Natural killer cell (primary cell): ENCODE data around the gene SNRNP25. TPM values are rescaled to one million over a fixed set of nuclear protein-coding genes. Genes with fewer than 3 reads are reported as not detected.

ENCODE experiments used
- ATAC-seq, 3 donors: fragments of 150-1000 bp in 2 of 3; fragments of 200-7000 bp in 1 of 3; cut with Tn5 transposase; 1 replicate in 1 of 3; 2 replicates in 2 of 3; pipeline ENCODE4 v1.10.0; 2021; ENCODE audit warnings: mild to moderate bottlenecking in 2 of 3, moderate library complexity in 2 of 3
- DNase-seq, 2 donors: peaks; one replicate each; pipeline versions ENCODE4 v3.0.0 to v3.0.0-alpha.2; 2013 to 2021; ENCODE audit warnings: mixed read lengths in 1 of 2
- H3K27ac ChIP-seq: one replicate; pipeline ENCODE4 v1.5.1; 2013; ENCODE audit warnings: mild to moderate bottlenecking, low read length
- H3K27me3 ChIP-seq: one replicate; pipeline ENCODE4 v1.6.1; 2013; ENCODE audit warnings: low read length; ENCODE audit not compliant: control insufficient read depth, insufficient read depth
- H3K36me3 ChIP-seq: one replicate; pipeline ENCODE4 v1.6.1; 2013; ENCODE audit warnings: low read length; ENCODE audit not compliant: control insufficient read depth, insufficient read depth
- H3K4me1 ChIP-seq: one replicate; pipeline ENCODE4 v1.6.1; 2013; ENCODE audit warnings: low read length; ENCODE audit not compliant: control insufficient read depth, insufficient read depth
- H3K4me3 ChIP-seq: one replicate; pipeline ENCODE4 v1.5.1; 2013; ENCODE audit warnings: low read length
- H3K9me3 ChIP-seq: one replicate; pipeline ENCODE4 v1.6.1; 2013; ENCODE audit warnings: low read length; ENCODE audit not compliant: control insufficient read depth, insufficient read depth
- H3K27ac Mint-ChIP-seq, 2 donors: one replicate each; pipeline ENCODE4 v1.8.0; 2022; ENCODE audit warnings: mild to moderate bottlenecking in 2 of 2, mixed read lengths in 2 of 2, moderate library complexity in 1 of 2
- H3K27me3 Mint-ChIP-seq, 2 donors: one replicate each; pipeline ENCODE4 v1.8.0; 2022; ENCODE audit warnings: low read depth in 2 of 2, mixed read lengths in 2 of 2
- H3K36me3 Mint-ChIP-seq: one replicate; pipeline ENCODE4 v1.8.0; 2022; ENCODE audit warnings: mixed read lengths
- H3K4me1 Mint-ChIP-seq, 2 donors: one replicate each; pipeline ENCODE4 v1.8.0; 2022; ENCODE audit warnings: mixed read lengths in 2 of 2
- H3K4me3 Mint-ChIP-seq: one replicate; pipeline ENCODE4 v1.8.0; 2022; ENCODE audit warnings: mild to moderate bottlenecking, moderate library complexity, mixed read lengths
- H3K9me3 Mint-ChIP-seq, 2 donors: one replicate each; pipeline ENCODE4 v1.8.0; 2022; ENCODE audit warnings: mixed read lengths in 2 of 2
- CTCF ChIP-seq: fragments of 200-600 bp; IDR thresholded peaks from one replicate; pipeline ENCODE4 v1.8.0; 2022; ENCODE audit warnings: antibody characterized with exemption
- WGBS: methylation state at CpG from one replicate; pipeline ENCODE4 v1.1.7; 2013; ENCODE audit warnings: missing lambda C conversion rate; ENCODE audit not compliant: insufficient coverage; 5-methylcytosine and 5-hydroxymethylcytosine counted together
- intact Hi-C: fragments of 100-400 bp; cut with micrococcal nuclease; formaldehyde crosslinking; loops from one replicate; pipeline ENCODE4 v1.14.2; 2022
- total RNA-seq, 4 donors: library from RNA; stranded (reverse); fragments of 120-200 nt in 1 of 4; gene quantifications; one replicate each; pipeline versions ENCODE4 v1.2.3 to v1.2.4, GENCODE V29; 2013 to 2022

The SNRNP25 gene
- total RNA-seq, 3 donors from 2014 or later (not counting 1 experiment from before 2014, with no cell fraction given): 6.4 to 13.4 (median 13.2) TPM

- no peak overlapping the region for H3K27ac Mint-ChIP-seq
- peaks cover 18 to 34% of the 10 kb centered on the region in 2 donors for H3K4me1 Mint-ChIP-seq
- no peaks in the 10 kb centered on the region for H3K36me3 Mint-ChIP-seq
- no peak for TF ChIP-seq CTCF
- H3K4me3 Mint-ChIP-seq: peak overlapping the region; percentile 57
- H3K9me3 Mint-ChIP-seq: no peaks in the 10 kb centered on the region
- Histone ChIP-seq H3K27ac (no peak overlapping the region), H3K27me3 (no peaks in the 10 kb centered on the region), H3K4me3 (no peak overlapping the region), H3K4me1 (peaks cover 18% of the 10 kb centered on the region), H3K36me3 (peaks cover 19% of the 10 kb centered on the region), H3K9me3 (no peaks in the 10 kb centered on the region)
- intact Hi-C loops: no loop called here
- DNase-seq (no peak), ATAC-seq (no peak)
- no peaks in the 10 kb centered on the region for H3K27me3 Mint-ChIP-seq
- 93% methylated on average over 14 of the region's 15 CpGs for WGBS
Measured at GRCh38 chr16:50769-51591, 2.6 kb upstream of the SNRNP25 start.

DNA sequence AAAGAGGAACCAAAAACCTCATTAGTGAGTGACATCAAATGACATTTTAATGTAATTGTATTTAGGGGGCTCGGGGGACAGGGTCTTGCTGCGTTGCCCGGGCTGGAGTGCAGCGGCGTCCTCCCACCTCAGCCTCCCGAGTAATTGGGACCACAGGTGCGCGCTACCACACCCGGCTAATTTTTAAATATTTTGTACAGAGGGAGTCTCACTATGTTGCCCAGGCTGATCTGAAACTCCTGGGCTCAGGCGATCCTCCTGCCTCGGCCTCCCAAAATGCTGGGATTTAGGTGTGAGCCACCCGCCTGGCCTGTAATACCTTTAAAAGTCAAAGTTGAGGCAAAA lies 581 bp downstream of the SNRNP25 start:
- Mint-ChIP-seq H3K27ac (peak overlapping the region; percentile 92 to 94), H3K4me3 (peak overlapping the region; percentile 99), H3K9me3 (no peaks in the 10 kb centered on the region), H3K36me3 (no peaks in the 10 kb centered on the region), H3K4me1 (peaks cover 18 to 34% of the 10 kb centered on the region in 2 donors), H3K27me3 (no peaks in the 10 kb centered on the region)
- no peak for TF ChIP-seq CTCF
- H3K27ac ChIP-seq: no peak overlapping the region
- H3K4me3 ChIP-seq: peak overlapping the region; percentile 52
- H3K27me3 ChIP-seq: no peaks in the 10 kb centered on the region
- ATAC-seq (no peak), DNase-seq (no peak)
- WGBS: 38% methylated on average over 12 of the region's 12 CpGs
- intact Hi-C loops: no loop called here
- H3K9me3 ChIP-seq: no peaks in the 10 kb centered on the region
- H3K36me3 ChIP-seq: peaks cover 14% of the 10 kb centered on the region
- H3K4me1 ChIP-seq: peaks cover 18% of the 10 kb centered on the region

DNA sequence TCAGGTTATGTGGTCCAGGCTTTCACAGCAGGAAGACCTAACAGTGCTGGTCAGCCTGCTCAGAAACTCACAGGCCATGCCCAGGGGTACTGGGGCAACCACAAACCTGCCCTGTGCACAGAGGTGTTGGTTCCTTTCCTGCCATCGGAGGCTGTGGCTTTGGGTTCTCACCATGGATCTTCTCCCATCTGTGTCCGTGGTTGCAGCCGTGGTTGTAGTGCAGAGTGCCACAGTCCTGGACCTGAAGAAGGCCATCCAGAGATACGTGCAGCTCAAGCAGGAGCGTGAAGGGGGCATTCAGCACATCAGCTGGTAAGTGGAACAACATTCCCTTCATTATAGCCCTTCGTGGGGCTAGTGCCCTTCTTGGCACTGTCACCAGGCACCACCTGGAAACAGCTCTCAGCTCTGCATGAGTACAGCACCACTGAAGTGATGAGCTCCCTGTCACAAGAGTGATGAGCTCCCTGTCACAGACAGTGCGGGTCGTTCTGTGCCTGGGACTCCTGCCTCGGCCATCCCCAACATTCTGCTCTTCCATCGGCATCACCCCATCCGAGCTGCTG lies 2.0 kb downstream of the SNRNP25 start:
- H3K27ac ChIP-seq: no peak overlapping the region
- intact Hi-C loops: no loop called here
- DNase-seq (no peak), ATAC-seq (no peak)
- Mint-ChIP-seq H3K27me3 (no peaks in the 10 kb centered on the region), H3K27ac (no peak overlapping the region), H3K9me3 (no peaks in the 10 kb centered on the region), H3K4me1 (peaks cover 17 to 27% of the 10 kb centered on the region in 2 donors), H3K4me3 (peak overlapping the region; percentile 60), H3K36me3 (no peaks in the 10 kb centered on the region)
- H3K4me3 ChIP-seq: no peak overlapping the region
- H3K36me3 ChIP-seq: peaks cover 13% of the 10 kb centered on the region
- H3K27me3 ChIP-seq: no peaks in the 10 kb centered on the region
- whole genome bisulfite sequencing: 78% methylated on average over 11 of the region's 11 CpGs
- peaks cover 18% of the 10 kb centered on the region for H3K4me1 ChIP-seq
- no peaks in the 10 kb centered on the region for H3K9me3 ChIP-seq
- no peak for TF ChIP-seq CTCF
